HG02938 (cell line): ENCODE data around the gene SNX5.
"Not testable (repeated sequence)": the region's sequence is repeated elsewhere in the genome, so short reads cannot be mapped to it uniquely, and the experiment has no call there.

ENCODE experiments used
- ATAC-seq: cut with Tn5 transposase; IDR thresholded peaks from one replicate; pipeline ENCODE4 v1.9.1; 2021; ENCODE audit warnings: mild to moderate bottlenecking, moderate library complexity; ENCODE audit not compliant: unreplicated experiment

The SNX5 gene

GRCh38 chr20:17960927-17961586 lies 7.5 kb downstream of the SNX5 start:
- ATAC-seq, result no peak

- ATAC-seq, result not testable (repeated sequence)
Measured at GRCh38 chr20:17960400-17960885, 8.2 kb downstream of the SNX5 start.

GRCh38 chr20:17959257-17959627 lies 9.4 kb downstream of the SNX5 start:
- peak; percentile 41 for ATAC-seq

GRCh38 chr20:17958373-17959256 lies 10.0 kb downstream of the SNX5 start:
- no peak for ATAC-seq

GRCh38 chr20:17957505-17958363 lies 10.9 kb downstream of the SNX5 start:
- ATAC-seq, result no peak

- no peak for ATAC-seq
Measured at GRCh38 chr20:17956099-17956685, 12.4 kb downstream of the SNX5 start.

DNA sequence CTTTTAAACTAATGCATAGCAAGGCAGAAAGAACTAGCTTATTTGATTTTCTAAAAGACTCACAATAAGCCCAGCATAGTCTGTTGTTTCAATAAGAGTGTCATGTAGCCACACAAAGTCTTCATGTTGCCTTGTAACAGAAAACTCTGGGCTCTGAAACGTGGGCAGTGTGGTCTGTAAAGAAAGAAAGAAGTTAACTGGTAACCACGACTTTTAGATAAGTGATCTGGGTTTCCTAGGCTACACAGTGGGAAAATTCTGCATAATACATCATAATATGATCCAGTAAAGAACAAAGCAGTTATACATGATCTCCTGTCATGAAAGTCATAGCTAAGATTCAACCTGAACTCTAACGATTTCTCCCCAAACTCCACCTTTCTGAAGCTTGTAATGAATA lies 13.3 kb downstream of the SNX5 start:
- no peak for ATAC-seq

- ATAC-seq, result no peak
Measured at GRCh38 chr20:17953935-17954334, 14.7 kb downstream of the SNX5 start.

GRCh38 chr20:17952692-17953684 lies 15.6 kb downstream of the SNX5 start:
- ATAC-seq, result no peak

GRCh38 chr20:17951323-17951722 lies 17.3 kb downstream of the SNX5 start:
- ATAC-seq, result no peak

GRCh38 chr20:17950670-17951069 lies 17.9 kb downstream of the SNX5 start:
- ATAC-seq, result no peak

DNA sequence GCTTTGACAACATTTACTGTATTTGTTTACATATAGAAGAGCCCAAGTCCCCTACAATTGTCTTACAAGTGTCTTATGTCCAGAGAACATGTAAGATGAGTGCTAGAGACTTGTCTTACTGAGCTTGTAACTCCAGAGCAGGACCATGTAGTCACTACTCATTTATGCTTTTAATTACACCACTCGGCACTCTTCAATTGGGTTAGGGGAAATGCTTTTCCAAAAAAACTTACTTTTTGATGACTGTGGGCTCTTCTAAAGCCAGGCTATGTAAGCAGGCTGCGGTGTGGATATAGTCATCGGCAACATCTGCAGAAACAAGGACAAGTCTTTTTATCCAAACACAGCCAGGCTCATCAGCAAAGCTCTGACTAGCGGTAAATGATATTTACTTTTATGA lies 18.7 kb downstream of the SNX5 start:
- no peak for ATAC-seq

GRCh38 chr20:17948442-17948841 lies 20.2 kb downstream of the SNX5 start:
- no peak for ATAC-seq

- ATAC-seq, result no peak
Measured at GRCh38 chr20:17947474-17947815, 21.1 kb downstream of the SNX5 start.

GRCh38 chr20:17946572-17947473 lies 21.8 kb downstream of the SNX5 start:
- no peak for ATAC-seq

DNA sequence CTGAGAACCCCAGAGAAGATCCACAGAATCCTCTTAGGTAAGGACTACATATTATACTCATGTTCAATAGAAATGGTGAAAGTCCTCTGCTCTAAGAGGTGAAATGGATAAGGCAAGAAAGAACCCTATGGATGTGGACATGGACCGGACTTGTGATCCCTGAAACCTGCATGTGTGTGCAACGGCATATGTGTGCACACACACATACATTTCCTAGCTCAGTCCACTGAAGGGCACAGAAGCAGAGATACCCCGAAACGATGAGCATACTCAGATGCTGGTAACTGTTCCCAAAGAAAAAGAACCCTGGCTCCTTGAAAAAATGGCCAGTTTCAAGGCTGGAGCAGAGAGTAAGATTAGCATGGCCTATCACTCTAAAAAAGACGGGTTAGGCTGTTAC lies 22.6 kb downstream of the SNX5 start:
- ATAC-seq, result no peak

DNA sequence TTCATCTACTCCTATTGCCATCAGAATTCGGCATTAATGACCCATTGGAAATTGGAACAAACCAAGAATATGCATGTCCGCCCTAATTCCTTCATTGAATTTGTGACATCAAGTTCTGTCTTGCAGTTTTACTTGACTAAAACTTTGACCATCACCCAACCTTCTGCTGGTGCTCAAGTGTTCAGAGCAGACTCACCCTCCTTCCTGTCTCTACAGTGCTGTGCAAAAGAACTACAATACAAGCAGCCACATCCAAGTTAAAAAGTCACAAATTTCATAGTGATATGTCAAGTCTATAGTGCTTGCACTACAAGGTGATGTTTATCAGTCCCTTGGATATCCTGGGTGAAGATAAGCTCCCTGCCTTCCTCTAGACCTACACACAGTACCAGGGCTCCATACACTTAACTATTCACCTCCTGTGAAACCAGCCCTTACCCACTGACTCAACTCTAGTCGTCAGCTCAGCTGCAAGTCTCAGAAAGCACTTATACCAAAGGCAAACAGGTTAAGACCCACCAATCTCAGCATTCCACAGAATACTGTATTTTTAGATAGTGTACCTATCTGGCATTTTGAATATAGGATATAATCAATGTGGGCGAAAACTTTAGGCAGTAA lies 23.6 kb downstream of the SNX5 start:
- ATAC-seq, result no peak

GRCh38 chr20:17943343-17943742 lies 25.3 kb downstream of the SNX5 start:
- ATAC-seq, result peak; percentile 72
